COR-L47 (cell line): ENCODE measurements around the gene GSTCD.

Experiments used
- DNase-seq: peaks from one replicate; lab custom pipeline; 2025; lab: John Stamatoyannopoulos, UW

GSTCD gene

GRCh38 chr4:105887508-105887907 lies 178.9 kb downstream of the GSTCD start:
- no peak for DNase-seq

- DNase-seq: peak; percentile 83
These were observed 186.3 kb downstream of the GSTCD start, which contains the start of gene NPNT for GRCh38 chr4:105894660-105895582. NPNT (plus strand) TSS chr4:105895471; CDS start chr4:105895653, 182 bp downstream.

GRCh38 chr4:105895583-105896460 lies 187.2 kb downstream of the GSTCD start:
- peak; percentile 57 for DNase-seq

DNA sequence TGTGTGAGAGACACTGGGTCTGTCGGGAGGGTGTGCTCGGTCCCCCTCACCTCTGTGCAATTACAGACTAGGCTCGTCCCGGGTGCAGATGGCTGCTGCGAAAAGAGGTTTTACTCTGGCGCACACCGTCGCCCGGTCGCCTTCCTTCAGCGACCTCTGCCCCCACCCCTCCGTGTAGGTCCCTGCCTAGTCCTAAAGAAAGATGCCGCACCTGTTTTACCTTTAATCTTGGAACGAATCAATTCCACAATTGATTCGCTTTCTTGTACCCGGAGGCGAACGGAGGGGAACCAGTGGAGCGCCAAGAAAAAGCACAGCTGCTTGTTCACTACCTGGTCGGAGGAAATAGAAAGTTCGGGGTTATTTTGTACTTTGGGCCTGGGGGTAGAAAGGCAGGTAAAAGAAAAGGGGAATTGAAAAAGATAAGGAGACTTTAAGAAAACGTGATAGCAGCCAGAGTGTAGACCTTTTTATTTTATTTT lies 187.9 kb downstream of the GSTCD start:
- DNase-seq: no peak
